GM23338 (cell line): ENCODE data around the gene DHX34.

Experiments used
- CTCF ChIP-seq, 2 experiments: fragments of 200-600 bp in 1 of 2; sonication (generic) in 1 of 2; conservative IDR thresholded peaks; 2 replicates each; pipeline versions ENCODE4 v1.5.1 to v1.6.1; 2016 to 2017; ENCODE audit warnings: antibody characterized with exemption in 2 of 2, low read depth in 2 of 2, mild to moderate bottlenecking in 2 of 2, moderate library complexity in 1 of 2
- EZH2 ChIP-seq: fragments of 200-600 bp; sonication (generic); IDR thresholded peaks from one replicate; pipeline ENCODE4 v1.8.0; 2017; ENCODE audit warnings: antibody characterized with exemption, mild to moderate bottlenecking, low read depth; ENCODE audit not compliant: unreplicated experiment
- EZH2phosphoT487 ChIP-seq: fragments of 200-600 bp; sonication (generic); IDR thresholded peaks from one replicate; pipeline ENCODE4 v1.8.1; 2018; ENCODE audit warnings: antibody characterized with exemption; ENCODE audit not compliant: unreplicated experiment
- NANOG ChIP-seq: IDR thresholded peaks from 2 replicates; pipeline ENCODE4 v1.6.1; 2016; ENCODE audit warnings: antibody characterized with exemption, borderline replicate concordance
- POLR2AphosphoS5 ChIP-seq: IDR thresholded peaks from 2 replicates; pipeline ENCODE4 v1.6.1; 2016; ENCODE audit warnings: antibody characterized with exemption, low read depth
- STAT1 ChIP-seq: IDR thresholded peaks from one replicate; pipeline ENCODE4 v1.6.1; 2016; ENCODE audit warnings: antibody characterized with exemption; ENCODE audit not compliant: unreplicated experiment
- TF ChIP-seq, protein P1 (sequence below): IDR thresholded peaks from one replicate; pipeline ENCODE4 v1.6.1; 2018; ENCODE audit warnings: antibody characterized with exemption; ENCODE audit not compliant: unreplicated experiment

DNA sequence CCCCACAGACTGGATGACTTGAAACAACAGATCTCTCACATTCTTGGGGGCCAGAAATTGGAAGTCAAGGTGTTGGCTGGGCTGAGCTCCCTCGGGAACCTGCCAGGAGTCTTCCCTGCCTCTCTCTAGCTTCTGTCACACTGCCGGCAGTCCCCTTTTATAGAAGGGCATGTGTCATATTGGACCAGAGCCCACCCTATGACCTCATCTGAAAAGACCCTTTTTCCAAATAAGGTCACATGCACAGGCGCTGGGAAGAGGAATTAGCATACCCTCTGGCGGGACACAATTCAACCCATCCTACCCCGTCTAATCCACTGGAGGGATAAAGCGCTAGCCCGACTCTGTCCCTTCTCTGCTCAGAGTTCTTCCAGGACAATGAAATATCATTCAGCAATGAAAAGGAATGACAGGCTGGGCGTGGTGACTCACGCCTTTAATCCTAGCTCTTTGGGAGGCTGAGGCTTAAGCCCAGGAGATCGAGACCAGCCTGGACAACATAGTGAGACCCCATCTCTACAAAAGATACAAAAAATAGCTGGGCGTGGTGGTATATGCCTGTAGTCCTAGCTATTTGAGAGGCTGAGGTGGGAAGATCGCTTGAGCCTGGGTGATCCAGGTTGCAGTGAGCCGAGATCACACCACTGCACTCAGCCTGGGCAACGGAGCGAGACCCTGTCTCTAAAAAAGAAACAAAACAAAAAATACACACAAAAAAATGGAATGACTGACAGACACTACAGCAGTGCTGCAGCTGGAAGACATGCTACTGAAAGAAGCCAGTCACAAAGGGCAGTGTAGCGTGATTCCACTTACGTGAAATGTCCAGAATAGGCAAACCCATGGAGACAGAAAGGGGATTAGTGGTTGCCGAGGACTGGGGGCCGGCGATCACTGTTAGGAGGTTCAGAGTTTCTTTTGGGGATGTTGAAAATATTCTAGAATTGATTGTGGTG lies 41.7 kb downstream of the DHX34 start:
- TF ChIP-seq CTCF (conservative IDR thresholded peaks at IDR 0.05; ENCODE audit: low read depth in 2 of 2) (no peak), EZH2phosphoT487 (no peak), POLR2AphosphoS5 (no peak), STAT1 (no peak), EZH2 (no peak), NANOG (no peak)
- TF ChIP-seq, protein P1, sequence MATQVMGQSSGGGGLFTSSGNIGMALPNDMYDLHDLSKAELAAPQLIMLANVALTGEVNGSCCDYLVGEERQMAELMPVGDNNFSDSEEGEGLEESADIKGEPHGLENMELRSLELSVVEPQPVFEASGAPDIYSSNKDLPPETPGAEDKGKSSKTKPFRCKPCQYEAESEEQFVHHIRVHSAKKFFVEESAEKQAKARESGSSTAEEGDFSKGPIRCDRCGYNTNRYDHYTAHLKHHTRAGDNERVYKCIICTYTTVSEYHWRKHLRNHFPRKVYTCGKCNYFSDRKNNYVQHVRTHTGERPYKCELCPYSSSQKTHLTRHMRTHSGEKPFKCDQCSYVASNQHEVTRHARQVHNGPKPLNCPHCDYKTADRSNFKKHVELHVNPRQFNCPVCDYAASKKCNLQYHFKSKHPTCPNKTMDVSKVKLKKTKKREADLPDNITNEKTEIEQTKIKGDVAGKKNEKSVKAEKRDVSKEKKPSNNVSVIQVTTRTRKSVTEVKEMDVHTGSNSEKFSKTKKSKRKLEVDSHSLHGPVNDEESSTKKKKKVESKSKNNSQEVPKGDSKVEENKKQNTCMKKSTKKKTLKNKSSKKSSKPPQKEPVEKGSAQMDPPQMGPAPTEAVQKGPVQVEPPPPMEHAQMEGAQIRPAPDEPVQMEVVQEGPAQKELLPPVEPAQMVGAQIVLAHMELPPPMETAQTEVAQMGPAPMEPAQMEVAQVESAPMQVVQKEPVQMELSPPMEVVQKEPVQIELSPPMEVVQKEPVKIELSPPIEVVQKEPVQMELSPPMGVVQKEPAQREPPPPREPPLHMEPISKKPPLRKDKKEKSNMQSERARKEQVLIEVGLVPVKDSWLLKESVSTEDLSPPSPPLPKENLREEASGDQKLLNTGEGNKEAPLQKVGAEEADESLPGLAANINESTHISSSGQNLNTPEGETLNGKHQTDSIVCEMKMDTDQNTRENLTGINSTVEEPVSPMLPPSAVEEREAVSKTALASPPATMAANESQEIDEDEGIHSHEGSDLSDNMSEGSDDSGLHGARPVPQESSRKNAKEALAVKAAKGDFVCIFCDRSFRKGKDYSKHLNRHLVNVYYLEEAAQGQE: no peak
